HK-2 (cell line): ENCODE results near the gene OSBP2.
"Not testable (repeated sequence)": the region's sequence is repeated elsewhere in the genome, so short reads cannot be mapped to it uniquely, and the experiment has no call there.

Experiments used
- DNase-seq: peaks from one replicate; pipeline ENCODE4 v3.0.0-alpha.2; 2018; ENCODE audit not compliant: unreplicated experiment

OSBP2 gene

GRCh38 chr22:30679895-30680690, 14.6 kb upstream of the OSBP2 start:
- DNase-seq: not testable (repeated sequence)

- no peak for DNase-seq
Measured at GRCh38 chr22:30680991-30681770, 13.5 kb upstream of the OSBP2 start.

GRCh38 chr22:30681831-30682230, 12.8 kb upstream of the OSBP2 start:
- no peak for DNase-seq

- no peak for DNase-seq
Measured at GRCh38 chr22:30685178-30685577, 9.5 kb upstream of the OSBP2 start.

GRCh38 chr22:30687358-30687757, 7.3 kb upstream of the OSBP2 start:
- no peak for DNase-seq

GRCh38 chr22:30689622-30690021, 5.1 kb upstream of the OSBP2 start:
- DNase-seq: no peak

- no peak for DNase-seq
Measured at GRCh38 chr22:30691204-30691603, 3.5 kb upstream of the OSBP2 start.

GRCh38 chr22:30694171-30694639, 469 bp upstream of the OSBP2 start:
- DNase-seq: peak; percentile 57

GRCh38 chr22:30695351-30695851, 727 bp downstream of the OSBP2 start:
- DNase-seq: no peak

- DNase-seq: no peak
Measured at GRCh38 chr22:30695871-30696655, 1.4 kb downstream of the OSBP2 start.

- DNase-seq: no peak
Measured at GRCh38 chr22:30697975-30698374, 3.3 kb downstream of the OSBP2 start.

GRCh38 chr22:30701872-30702271, 7.2 kb downstream of the OSBP2 start:
- DNase-seq: no peak

GRCh38 chr22:30702856-30703255, 8.2 kb downstream of the OSBP2 start:
- DNase-seq: no peak

- DNase-seq: no peak
Measured at GRCh38 chr22:30704978-30705377, 10.3 kb downstream of the OSBP2 start.

- no peak for DNase-seq
Measured at GRCh38 chr22:30705710-30706651, 11.3 kb downstream of the OSBP2 start.

- not testable (repeated sequence) for DNase-seq
Measured at GRCh38 chr22:30709980-30710379, 15.3 kb downstream of the OSBP2 start.

GRCh38 chr22:30712094-30712493, 17.4 kb downstream of the OSBP2 start:
- DNase-seq: no peak

GRCh38 chr22:30714062-30714461, 19.4 kb downstream of the OSBP2 start:
- no peak for DNase-seq

- DNase-seq: no peak
Measured at GRCh38 chr22:30717331-30717921, 22.8 kb downstream of the OSBP2 start.

GRCh38 chr22:30717952-30718351, 23.3 kb downstream of the OSBP2 start:
- no peak for DNase-seq
